ENCODE measurements around the gene GOLGA1.

Gene GOLGA1

DNA sequence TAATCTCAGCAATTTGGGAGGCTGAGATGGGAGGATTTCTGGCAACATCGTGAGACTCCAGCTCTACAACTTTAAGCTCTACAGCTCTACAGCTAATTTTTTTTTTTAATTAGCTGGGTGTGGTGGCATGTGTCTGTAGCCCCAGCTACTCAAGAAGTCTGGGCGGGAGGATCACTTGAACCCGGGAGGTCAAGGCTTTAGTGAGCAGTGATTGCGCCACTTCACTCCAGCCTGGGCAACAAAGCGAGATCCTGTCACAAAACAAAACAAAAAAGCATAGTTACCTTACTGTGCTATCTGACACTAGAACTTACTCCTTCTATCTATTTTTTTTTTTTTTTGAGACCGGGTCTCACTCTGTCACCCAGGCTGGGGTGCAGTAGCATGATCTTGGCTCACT lies 93.9 kb downstream of the GOLGA1 start:
- TF ChIP-seq GATA3 (IDR thresholded peaks at IDR 0.05; ENCODE audit: low read depth, low read length) (no peak), GATA2 (IDR thresholded peaks at IDR 0.05; ENCODE audit: low read depth, low read length) (no peak)

GRCh38 chr9:124844291-124844690 lies 96.6 kb downstream of the GOLGA1 start:
- TF ChIP-seq GATA3 (IDR thresholded peaks at IDR 0.05; ENCODE audit: low read depth, low read length): no peak
- TF ChIP-seq GATA2 (IDR thresholded peaks at IDR 0.05; ENCODE audit: low read depth, low read length): no peak

- no peak for TF ChIP-seq GATA2 (IDR thresholded peaks at IDR 0.05; ENCODE audit: low read depth, low read length)
- no peak for TF ChIP-seq GATA3 (IDR thresholded peaks at IDR 0.05; ENCODE audit: low read depth, low read length)
Observed at GRCh38 chr9:124843456-124844034, 97.3 kb downstream of the GOLGA1 start.

DNA sequence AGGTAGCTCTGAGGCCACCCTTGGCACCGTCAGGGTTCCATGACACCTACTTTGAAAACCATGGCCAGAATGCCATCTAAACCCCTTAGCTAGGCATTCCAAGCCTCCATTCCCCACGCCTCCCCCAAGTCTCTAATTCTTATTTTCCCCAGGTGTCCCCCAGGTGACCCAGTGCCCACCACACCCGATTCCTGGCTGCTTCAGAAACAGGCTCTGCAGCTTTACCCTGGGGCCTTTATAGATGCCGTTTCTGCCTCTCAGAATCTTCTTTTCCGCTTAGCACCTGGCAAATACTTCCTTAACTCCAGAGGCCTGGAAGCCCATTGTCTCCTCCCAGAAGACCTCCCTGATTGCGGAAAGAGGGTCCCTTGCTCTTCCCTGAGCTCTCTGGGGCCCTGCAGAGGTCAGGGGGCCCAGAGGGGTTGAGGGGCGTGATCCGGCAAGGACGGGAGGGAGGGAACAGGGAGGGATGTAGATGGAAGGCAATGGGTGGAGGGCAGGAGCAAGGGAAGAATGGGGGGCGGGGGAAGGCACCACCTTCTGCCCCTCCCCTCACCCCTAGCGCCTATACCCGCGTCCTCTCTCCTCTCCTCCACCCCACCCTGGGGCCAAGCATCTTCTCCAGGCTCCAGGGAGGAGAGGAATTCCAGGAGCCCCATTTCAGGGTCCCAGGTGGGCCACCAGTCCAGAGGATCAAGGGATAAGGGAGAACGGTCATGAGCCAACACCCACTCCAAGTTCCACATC lies 99.6 kb downstream of the GOLGA1 start:
- TF ChIP-seq GATA3 (IDR thresholded peaks at IDR 0.05; ENCODE audit: low read depth, low read length) (no peak), GATA2 (IDR thresholded peaks at IDR 0.05; ENCODE audit: low read depth, low read length) (no peak)

- TF ChIP-seq GATA3 (IDR thresholded peaks at IDR 0.05; ENCODE audit: low read depth, low read length) (no peak), GATA2 (IDR thresholded peaks at IDR 0.05; ENCODE audit: low read depth, low read length) (no peak)
Observed at GRCh38 chr9:124840300-124840833, 100.5 kb downstream of the GOLGA1 start.

DNA sequence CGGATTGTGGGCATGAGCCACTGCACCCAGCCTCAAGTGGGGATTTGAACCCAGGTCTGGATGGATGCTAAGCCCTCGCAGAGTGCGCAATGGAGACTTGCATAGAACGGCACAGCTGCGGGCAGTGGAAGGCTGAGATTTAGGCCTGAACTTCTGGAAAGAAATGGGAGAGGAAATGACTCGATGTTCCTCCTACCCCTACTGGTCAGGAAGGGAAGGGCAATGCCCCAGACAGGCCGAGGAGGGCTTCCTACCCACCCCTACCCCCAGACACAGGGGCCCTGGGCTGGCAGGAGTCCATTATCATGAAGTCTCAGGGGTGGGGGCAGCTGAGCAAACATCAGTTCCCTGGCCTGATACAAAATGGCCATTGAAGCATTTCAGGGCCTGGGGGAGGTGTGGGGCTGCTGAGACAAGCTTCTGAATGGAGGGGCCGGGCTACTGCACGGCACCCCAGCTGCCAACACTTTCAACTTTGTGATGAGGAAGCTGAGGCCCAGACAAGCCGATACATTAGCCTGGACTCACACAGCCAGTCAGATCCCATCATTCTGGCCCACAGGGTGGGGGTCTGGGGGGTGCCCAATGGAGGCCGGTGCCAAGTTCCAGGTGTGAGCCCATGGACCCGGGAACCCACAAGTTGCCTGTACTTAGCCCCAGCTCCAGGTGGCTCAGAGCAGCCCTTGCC lies 101.1 kb downstream of the GOLGA1 start:
- no peak for TF ChIP-seq GATA3 (IDR thresholded peaks at IDR 0.05; ENCODE audit: low read depth, low read length)
- TF ChIP-seq GATA2 (IDR thresholded peaks at IDR 0.05; ENCODE audit: low read depth, low read length): no peak

GRCh38 chr9:124835026-124835557 lies 105.8 kb downstream of the GOLGA1 start:
- no peak for TF ChIP-seq GATA2 (IDR thresholded peaks at IDR 0.05; ENCODE audit: low read depth, low read length)
- no peak for TF ChIP-seq GATA3 (IDR thresholded peaks at IDR 0.05; ENCODE audit: low read depth, low read length)

DNA sequence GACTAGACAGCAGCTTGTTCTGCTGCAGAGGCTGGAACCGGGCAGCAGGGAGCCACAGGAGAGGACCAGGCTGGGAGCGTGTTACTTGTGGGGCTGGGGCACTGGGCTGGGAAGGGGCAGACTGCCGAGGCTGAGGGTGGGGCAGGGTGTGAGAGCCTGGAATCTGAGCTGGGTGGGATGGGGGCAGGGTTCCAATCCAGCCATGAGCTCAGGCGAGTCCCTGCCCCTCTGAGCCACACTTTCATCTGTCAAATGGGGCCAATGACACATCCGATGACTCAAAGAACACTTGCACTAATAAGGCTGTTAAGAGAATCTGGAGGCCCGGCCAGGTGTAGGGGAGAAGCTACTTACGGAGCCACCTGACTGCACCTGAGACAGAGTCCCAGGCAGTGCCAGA lies 106.3 kb downstream of the GOLGA1 start:
- no peak for TF ChIP-seq GATA3 (IDR thresholded peaks at IDR 0.05; ENCODE audit: low read depth, low read length)
- no peak for TF ChIP-seq GATA2 (IDR thresholded peaks at IDR 0.05; ENCODE audit: low read depth, low read length)

DNA sequence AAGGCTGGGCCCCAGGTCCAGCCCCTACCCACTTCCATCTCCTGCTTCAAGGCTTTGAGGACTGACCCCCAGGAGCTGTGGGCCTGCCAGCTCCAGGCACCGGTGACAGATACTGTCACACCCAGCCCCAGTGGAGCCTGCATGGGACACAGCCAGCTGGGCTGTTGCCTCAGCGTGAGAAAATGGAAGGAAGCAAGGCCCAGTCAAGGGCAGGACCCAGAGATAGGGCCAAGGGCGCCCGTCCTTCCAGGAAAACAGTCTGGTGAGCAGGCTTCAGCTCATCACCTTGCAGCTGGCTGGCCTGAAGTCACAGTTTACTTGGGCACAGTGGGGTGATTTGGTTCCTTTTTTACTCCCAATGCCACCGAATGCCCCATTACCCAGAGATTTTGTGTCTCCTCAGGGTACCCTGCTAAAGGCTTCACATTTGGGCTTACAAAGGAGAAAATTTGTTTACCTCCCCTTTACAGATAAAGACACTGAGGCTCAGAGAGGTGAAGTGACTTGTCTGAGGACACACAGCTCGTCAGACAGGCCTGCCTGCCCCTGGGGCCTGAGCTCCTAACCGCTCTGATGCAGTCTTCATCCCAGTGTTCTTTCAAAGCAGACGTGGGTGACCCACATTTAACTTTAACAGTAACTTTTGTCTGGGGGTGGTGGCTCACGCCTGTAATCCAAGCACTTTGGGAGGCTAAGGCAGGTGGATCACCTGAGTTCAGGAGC lies 109.1 kb downstream of the GOLGA1 start:
- no peak for TF ChIP-seq GATA2 (IDR thresholded peaks at IDR 0.05; ENCODE audit: low read depth, low read length)

DNA sequence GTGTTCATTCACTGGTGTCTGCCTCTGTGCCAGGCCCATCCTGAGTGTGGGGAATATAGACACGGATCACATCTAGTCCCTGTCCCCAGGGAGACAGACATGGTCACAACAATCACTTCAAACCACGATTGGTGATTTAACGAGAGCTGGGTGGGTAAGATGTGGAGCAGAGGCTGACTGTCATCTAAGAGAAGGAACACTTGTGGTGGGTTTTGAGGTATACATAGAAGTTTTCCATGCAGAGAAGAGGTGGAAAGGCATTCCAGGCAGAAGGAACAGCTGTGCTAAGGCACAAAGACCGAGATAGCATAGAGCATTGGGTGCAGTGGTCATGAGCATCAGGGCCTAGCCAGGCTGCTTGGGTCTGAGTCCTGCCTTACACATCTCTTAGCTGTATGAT lies 110.3 kb downstream of the GOLGA1 start:
- TF ChIP-seq GATA3 (IDR thresholded peaks at IDR 0.05; ENCODE audit: low read depth, low read length) (no peak), GATA2 (IDR thresholded peaks at IDR 0.05; ENCODE audit: low read depth, low read length) (no peak)

- TF ChIP-seq GATA2 (IDR thresholded peaks at IDR 0.05; ENCODE audit: low read depth, low read length): no peak
- TF ChIP-seq GATA3 (IDR thresholded peaks at IDR 0.05; ENCODE audit: low read depth, low read length): no peak
Observed at GRCh38 chr9:124829334-124829669, 111.6 kb downstream of the GOLGA1 start.

GRCh38 chr9:124828489-124829333 lies 112.2 kb downstream of the GOLGA1 start:
- TF ChIP-seq GATA3 (IDR thresholded peaks at IDR 0.05; ENCODE audit: low read depth, low read length): no peak
- TF ChIP-seq GATA2 (IDR thresholded peaks at IDR 0.05; ENCODE audit: low read depth, low read length): no peak
